Measurements from ENCODE around the gene KRTAP20-2. TPM values are rescaled to one million over a fixed set of nuclear protein-coding genes. Genes with fewer than 3 reads are reported as not detected.

Gene KRTAP20-2
- total and polyA plus RNA-seq, 2 of the 8 experiments (the other 6 are each of a cell fraction or from before 2014, with no cell fraction given) = not detected

DNA sequence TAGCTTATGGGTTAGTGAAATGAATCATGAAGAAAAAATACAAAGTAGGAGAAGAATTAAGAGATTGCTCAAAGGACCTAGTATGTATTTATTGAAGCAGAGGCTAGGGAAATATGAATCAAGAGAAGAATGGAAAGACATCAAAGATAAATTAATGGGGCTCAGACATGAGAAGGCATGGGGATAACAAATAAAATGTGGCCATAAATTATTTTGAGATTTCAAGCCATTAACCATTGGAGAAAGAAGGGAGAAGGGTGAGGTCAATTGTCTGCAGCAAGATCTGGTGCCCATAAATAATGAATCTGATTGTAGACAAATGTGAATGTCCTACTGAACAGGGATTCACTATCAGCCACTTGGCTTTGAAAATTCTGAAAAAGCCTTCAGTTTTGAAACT lies 17.9 kb downstream of the KRTAP20-2 start (continued):
- TF ChIP-seq, protein P1, sequence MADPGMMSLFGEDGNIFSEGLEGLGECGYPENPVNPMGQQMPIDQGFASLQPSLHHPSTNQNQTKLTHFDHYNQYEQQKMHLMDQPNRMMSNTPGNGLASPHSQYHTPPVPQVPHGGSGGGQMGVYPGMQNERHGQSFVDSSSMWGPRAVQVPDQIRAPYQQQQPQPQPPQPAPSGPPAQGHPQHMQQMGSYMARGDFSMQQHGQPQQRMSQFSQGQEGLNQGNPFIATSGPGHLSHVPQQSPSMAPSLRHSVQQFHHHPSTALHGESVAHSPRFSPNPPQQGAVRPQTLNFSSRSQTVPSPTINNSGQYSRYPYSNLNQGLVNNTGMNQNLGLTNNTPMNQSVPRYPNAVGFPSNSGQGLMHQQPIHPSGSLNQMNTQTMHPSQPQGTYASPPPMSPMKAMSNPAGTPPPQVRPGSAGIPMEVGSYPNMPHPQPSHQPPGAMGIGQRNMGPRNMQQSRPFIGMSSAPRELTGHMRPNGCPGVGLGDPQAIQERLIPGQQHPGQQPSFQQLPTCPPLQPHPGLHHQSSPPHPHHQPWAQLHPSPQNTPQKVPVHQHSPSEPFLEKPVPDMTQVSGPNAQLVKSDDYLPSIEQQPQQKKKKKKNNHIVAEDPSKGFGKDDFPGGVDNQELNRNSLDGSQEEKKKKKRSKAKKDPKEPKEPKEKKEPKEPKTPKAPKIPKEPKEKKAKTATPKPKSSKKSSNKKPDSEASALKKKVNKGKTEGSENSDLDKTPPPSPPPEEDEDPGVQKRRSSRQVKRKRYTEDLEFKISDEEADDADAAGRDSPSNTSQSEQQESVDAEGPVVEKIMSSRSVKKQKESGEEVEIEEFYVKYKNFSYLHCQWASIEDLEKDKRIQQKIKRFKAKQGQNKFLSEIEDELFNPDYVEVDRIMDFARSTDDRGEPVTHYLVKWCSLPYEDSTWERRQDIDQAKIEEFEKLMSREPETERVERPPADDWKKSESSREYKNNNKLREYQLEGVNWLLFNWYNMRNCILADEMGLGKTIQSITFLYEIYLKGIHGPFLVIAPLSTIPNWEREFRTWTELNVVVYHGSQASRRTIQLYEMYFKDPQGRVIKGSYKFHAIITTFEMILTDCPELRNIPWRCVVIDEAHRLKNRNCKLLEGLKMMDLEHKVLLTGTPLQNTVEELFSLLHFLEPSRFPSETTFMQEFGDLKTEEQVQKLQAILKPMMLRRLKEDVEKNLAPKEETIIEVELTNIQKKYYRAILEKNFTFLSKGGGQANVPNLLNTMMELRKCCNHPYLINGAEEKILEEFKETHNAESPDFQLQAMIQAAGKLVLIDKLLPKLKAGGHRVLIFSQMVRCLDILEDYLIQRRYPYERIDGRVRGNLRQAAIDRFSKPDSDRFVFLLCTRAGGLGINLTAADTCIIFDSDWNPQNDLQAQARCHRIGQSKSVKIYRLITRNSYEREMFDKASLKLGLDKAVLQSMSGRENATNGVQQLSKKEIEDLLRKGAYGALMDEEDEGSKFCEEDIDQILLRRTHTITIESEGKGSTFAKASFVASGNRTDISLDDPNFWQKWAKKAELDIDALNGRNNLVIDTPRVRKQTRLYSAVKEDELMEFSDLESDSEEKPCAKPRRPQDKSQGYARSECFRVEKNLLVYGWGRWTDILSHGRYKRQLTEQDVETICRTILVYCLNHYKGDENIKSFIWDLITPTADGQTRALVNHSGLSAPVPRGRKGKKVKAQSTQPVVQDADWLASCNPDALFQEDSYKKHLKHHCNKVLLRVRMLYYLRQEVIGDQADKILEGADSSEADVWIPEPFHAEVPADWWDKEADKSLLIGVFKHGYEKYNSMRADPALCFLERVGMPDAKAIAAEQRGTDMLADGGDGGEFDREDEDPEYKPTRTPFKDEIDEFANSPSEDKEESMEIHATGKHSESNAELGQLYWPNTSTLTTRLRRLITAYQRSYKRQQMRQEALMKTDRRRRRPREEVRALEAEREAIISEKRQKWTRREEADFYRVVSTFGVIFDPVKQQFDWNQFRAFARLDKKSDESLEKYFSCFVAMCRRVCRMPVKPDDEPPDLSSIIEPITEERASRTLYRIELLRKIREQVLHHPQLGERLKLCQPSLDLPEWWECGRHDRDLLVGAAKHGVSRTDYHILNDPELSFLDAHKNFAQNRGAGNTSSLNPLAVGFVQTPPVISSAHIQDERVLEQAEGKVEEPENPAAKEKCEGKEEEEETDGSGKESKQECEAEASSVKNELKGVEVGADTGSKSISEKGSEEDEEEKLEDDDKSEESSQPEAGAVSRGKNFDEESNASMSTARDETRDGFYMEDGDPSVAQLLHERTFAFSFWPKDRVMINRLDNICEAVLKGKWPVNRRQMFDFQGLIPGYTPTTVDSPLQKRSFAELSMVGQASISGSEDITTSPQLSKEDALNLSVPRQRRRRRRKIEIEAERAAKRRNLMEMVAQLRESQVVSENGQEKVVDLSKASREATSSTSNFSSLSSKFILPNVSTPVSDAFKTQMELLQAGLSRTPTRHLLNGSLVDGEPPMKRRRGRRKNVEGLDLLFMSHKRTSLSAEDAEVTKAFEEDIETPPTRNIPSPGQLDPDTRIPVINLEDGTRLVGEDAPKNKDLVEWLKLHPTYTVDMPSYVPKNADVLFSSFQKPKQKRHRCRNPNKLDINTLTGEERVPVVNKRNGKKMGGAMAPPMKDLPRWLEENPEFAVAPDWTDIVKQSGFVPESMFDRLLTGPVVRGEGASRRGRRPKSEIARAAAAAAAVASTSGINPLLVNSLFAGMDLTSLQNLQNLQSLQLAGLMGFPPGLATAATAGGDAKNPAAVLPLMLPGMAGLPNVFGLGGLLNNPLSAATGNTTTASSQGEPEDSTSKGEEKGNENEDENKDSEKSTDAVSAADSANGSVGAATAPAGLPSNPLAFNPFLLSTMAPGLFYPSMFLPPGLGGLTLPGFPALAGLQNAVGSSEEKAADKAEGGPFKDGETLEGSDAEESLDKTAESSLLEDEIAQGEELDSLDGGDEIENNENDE (IDR thresholded peaks at IDR 0.05; ENCODE audit: insufficient replicate concordance, low read length) = no peak
- no peak for TF ChIP-seq EZH2 (IDR thresholded peaks at IDR 0.05; ENCODE audit: low read depth, low read length, severe bottlenecking)
- TF ChIP-seq CBX8 (IDR thresholded peaks at IDR 0.05; ENCODE audit: borderline replicate concordance, low read depth, low read length) = no peak
- TF ChIP-seq, protein P2, sequence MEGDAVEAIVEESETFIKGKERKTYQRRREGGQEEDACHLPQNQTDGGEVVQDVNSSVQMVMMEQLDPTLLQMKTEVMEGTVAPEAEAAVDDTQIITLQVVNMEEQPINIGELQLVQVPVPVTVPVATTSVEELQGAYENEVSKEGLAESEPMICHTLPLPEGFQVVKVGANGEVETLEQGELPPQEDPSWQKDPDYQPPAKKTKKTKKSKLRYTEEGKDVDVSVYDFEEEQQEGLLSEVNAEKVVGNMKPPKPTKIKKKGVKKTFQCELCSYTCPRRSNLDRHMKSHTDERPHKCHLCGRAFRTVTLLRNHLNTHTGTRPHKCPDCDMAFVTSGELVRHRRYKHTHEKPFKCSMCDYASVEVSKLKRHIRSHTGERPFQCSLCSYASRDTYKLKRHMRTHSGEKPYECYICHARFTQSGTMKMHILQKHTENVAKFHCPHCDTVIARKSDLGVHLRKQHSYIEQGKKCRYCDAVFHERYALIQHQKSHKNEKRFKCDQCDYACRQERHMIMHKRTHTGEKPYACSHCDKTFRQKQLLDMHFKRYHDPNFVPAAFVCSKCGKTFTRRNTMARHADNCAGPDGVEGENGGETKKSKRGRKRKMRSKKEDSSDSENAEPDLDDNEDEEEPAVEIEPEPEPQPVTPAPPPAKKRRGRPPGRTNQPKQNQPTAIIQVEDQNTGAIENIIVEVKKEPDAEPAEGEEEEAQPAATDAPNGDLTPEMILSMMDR (IDR thresholded peaks at IDR 0.05; ENCODE audit: control extremely low read depth in 1 of 3, insufficient read depth in 1 of 3, low read depth in 1 of 3, low read length in 3 of 3) = no peak
- no peak for TF ChIP-seq CTBP2 (IDR thresholded peaks at IDR 0.05; ENCODE audit: borderline replicate concordance, insufficient read depth, insufficient read length, low read length)
- TF ChIP-seq SUZ12 (IDR thresholded peaks at IDR 0.05; ENCODE audit: low read length) = no peak
- TF ChIP-seq CBX5 (IDR thresholded peaks at IDR 0.05; ENCODE audit: low read depth, low read length) = no peak
- TF ChIP-seq CEBPB (IDR thresholded peaks at IDR 0.05; ENCODE audit: low read depth, low read length) = no peak
- TF ChIP-seq SP2 (IDR thresholded peaks at IDR 0.05; ENCODE audit: low read length) = no peak
